GF-D8 (cell line): ENCODE results near the gene DEFB110.

Experiments
- DNase-seq: peaks from one replicate; lab custom pipeline; 2025; lab: John Stamatoyannopoulos, UW

Gene DEFB110

GRCh38 chr6:50021894-50022293 lies at the start of gene DEFB110:
TSS of gene DEFB110 (minus strand) at chr6:50021994. CDS start at chr6:50021935, 59 bp downstream.
- DNase-seq, result no peak

GRCh38 chr6:50070101-50070500 lies 48.3 kb upstream of the DEFB110 start:
- DNase-seq, result no peak

GRCh38 chr6:50062051-50062450 lies 40.3 kb upstream of the DEFB110 start:
- DNase-seq, result no peak

GRCh38 chr6:50056242-50056641 lies 34.4 kb upstream of the DEFB110 start:
- no peak for DNase-seq

GRCh38 chr6:50049829-50050228 lies 28.0 kb upstream of the DEFB110 start, which contains the start of gene DEFB112:
TSS of gene DEFB112 (minus strand) at chr6:50049929. CDS start at chr6:50049869, 60 bp downstream.
- no peak for DNase-seq

GRCh38 chr6:50047026-50047425 lies 25.2 kb upstream of the DEFB110 start:
- no peak for DNase-seq

GRCh38 chr6:50030777-50031562 lies 9.2 kb upstream of the DEFB110 start:
- DNase-seq, result no peak

GRCh38 chr6:50030350-50030749 lies 8.6 kb upstream of the DEFB110 start:
- DNase-seq, result no peak

GRCh38 chr6:50025258-50025657 lies 3.5 kb upstream of the DEFB110 start:
- no peak for DNase-seq

- no peak for DNase-seq
Observed at GRCh38 chr6:50007819-50008218, 14.0 kb downstream of the DEFB110 start.

GRCh38 chr6:50003139-50003538 lies 18.7 kb downstream of the DEFB110 start:
- no peak for DNase-seq

- no peak for DNase-seq
Observed at GRCh38 chr6:49995278-49995677, 26.5 kb downstream of the DEFB110 start.

GRCh38 chr6:49988900-49989299 lies 32.9 kb downstream of the DEFB110 start:
- DNase-seq, result no peak

GRCh38 chr6:49987749-49988148 lies 34.0 kb downstream of the DEFB110 start:
- DNase-seq, result no peak

GRCh38 chr6:49986551-49986950 lies 35.2 kb downstream of the DEFB110 start:
- DNase-seq, result no peak

- DNase-seq, result no peak
Observed at GRCh38 chr6:49982046-49982445, 39.7 kb downstream of the DEFB110 start.

GRCh38 chr6:49980898-49981297 lies 40.9 kb downstream of the DEFB110 start:
- DNase-seq, result no peak

- no peak for DNase-seq
Observed at GRCh38 chr6:49979584-49979983, 42.2 kb downstream of the DEFB110 start.

GRCh38 chr6:49978332-49979226 lies 43.2 kb downstream of the DEFB110 start:
- no peak for DNase-seq

- DNase-seq, result no peak
Observed at GRCh38 chr6:49969605-49970004, 52.2 kb downstream of the DEFB110 start, which contains the start of gene DEFB113. TSS of gene DEFB113 (minus strand) at chr6:49969625. CDS start at chr6:49969625, 0 bp downstream.
